DMS114 treated with DMSO at 0.1 percent for 48 hours (cell line): ENCODE measurements around the gene ZNF419.
"Not testable (repeated sequence)": the region's sequence is repeated elsewhere in the genome, so short reads cannot be mapped to it uniquely, and the experiment has no call there.

Source experiments
- DNase-seq: peaks from one replicate; lab custom pipeline; 2025; ENCODE audit not compliant: unreplicated experiment; lab: John Stamatoyannopoulos, UW

The ZNF419 gene

GRCh38 chr19:57487477-57488298 lies at the start of gene ZNF419:
Gene ZNF419, plus strand, starts transcription at chr19:57487750. Its CDS starts 201 bp downstream, at chr19:57487951.
- peak; percentile 80 for DNase-seq

- no peak for DNase-seq
These were observed 49.6 kb upstream of the ZNF419 start for GRCh38 chr19:57437931-57438330.

- no peak for DNase-seq
These were observed 48.6 kb upstream of the ZNF419 start for GRCh38 chr19:57438925-57439324.

- no peak for DNase-seq
These were observed 45.4 kb upstream of the ZNF419 start for GRCh38 chr19:57441979-57442752.

GRCh38 chr19:57443121-57443696 lies 44.3 kb upstream of the ZNF419 start:
- DNase-seq = no peak

- DNase-seq = no peak
These were observed 35.2 kb upstream of the ZNF419 start for GRCh38 chr19:57452307-57452706.

- peak; percentile 24 for DNase-seq
These were observed 21.7 kb upstream of the ZNF419 start for GRCh38 chr19:57465680-57466381.

DNA sequence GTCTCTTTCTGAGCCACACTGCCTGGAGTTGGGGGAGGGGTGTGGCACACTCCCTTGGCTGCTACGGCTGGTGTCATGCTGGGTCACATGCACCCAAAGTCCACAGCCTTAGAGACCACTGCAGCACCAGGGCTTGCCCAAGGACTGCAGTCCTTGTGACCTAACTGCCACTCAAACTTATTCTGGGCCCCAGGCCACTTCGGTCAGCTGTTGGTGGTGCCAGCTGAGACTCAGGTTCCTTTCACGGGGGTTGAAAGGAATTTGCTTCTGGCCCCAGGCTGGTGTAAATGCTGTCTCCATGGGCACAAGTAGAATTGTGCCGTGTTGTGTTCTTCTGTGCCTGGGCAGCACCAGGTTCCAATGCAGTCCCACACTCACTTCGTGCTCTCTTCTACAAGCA lies 21.1 kb upstream of the ZNF419 start:
- no peak for DNase-seq

DNA sequence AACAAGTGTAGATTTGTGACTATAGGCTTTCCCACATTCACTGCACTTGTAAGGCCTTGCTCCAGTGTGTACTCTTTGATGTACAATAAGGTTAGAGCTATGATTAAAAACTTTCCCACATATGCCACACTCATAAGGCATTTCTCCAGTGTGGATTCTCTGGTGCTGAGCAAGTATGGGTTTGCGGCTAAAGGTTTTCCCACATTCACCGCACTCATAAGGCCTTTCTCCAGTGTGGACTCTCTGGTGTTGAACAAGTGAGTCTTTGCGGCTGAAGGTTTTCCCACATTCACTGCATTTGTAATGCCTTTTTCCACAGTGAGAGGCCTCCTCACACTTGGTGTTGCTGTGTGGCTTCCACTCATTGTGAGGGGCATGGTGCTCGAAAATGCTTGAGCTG lies 13.9 kb upstream of the ZNF419 start:
- no peak for DNase-seq

DNA sequence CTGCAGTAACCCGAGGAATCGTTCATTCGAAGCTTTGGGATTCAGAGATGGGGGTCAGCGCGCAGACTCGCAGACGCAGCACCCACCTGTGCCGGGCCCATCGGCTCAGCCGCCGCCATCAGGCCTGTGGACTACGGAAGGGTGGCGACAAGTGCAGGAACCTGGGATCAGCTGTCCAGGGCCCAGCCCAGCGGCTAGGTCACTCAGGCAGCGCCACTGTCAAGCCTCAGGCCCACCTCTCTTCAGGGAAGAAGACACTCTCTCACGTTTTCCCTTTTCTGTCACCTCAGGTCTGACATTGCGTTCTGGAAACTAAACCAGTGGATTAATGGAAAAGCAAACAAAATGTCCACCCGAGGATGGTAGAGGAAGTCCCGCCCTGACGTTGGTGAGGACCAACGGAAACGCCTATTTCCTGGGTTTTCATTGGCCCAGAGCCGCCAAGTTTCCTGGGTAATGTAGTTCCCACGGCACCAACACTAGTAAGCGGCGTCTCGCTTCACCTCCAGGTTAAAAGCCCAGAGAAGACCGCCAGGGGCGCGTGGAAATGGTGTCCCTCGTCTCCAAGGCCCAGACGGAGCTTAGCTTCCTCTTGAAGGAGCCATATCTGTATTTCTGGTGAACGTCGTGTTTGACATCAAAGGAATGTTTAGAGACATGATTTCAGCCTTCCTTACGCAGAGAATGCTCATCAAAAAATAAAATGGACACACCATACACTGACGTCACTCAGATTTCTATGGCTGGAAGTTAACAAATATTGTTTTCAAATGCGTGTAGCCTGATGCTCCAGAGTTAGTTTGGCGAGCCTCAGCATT lies 10.2 kb upstream of the ZNF419 start, which contains the start of gene ZNF772:
TSS of gene ZNF772 (minus strand) at position 376 of the 818 bp plus-strand sequence. CDS start at position 119, 257 bp downstream.
- peak; percentile 94 for DNase-seq

DNA sequence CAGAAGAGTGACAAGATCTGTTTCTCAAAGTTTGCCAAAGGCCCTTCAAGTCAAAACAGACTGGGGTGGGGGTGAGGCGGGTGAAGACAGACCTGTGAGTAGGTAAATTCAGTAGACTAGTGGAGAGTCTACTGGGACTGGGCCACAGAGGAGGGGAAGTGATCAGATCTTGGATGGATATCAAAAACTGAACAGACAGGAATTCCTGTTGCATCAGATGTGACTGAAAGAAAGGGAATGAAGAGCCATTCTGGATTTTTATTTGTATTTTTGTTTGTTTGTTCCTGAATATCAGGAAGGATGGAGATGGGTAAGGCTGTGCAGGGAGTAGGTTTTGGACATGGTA lies 722 bp downstream of the ZNF419 start:
- not testable (repeated sequence) for DNase-seq

DNA sequence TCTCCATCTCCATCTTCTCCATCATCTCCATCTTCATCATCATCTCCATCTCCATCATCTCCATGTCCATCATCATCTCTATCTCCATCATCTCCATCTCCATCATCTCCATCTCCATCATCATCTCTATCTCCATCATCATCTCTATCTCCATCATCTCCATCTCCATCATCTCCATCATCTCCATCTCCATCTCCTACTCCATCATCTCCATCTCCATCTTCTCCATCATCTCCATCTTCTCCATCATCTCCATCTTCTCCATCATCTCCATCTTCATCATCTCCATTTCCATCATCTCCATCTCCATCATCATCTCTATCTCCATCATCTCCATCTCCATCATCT lies 11.8 kb downstream of the ZNF419 start:
- not testable (repeated sequence) for DNase-seq

DNA sequence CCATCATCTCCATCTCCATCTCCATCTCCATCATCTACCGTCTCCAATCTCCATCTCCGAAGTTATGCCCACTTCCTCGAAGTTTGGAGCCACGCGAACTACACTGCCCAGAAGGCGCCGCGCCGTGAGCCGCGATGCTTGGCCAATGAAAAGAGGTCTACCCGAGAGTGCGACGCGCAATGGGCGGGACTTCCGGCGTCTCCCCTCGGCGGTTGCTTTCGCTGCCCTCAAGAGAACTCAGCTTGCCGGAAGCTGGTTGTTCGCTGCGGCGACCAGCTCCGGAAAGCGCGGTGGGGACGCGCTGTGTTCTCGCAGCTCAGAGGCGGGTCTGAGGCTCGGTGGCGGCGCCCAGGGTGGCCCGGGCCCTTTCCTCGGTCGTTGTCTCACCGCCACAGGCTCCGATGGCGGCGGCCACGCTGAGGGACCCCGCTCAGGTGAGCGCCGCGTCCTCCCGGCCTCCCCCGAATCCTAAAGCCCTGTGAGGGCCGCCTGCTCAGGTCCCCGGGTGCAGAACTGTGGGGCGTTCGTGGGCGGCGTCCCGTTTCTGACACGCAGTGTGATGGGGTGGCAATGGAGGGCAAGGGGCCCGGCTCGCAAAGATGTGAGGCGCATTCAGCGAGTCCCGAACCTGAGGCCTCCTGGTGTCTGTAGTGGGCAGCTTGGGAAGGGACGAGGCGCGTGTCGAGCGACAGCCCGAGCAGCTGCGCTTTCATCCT lies 12.3 kb downstream of the ZNF419 start, which contains the start of gene ZNF773:
TSS of gene ZNF773 (plus strand) at position 259 of the 716 bp plus-strand sequence. CDS start at position 402, 143 bp downstream.
- DNase-seq = peak; percentile 92

- DNase-seq = not testable (repeated sequence)
These were observed 12.8 kb downstream of the ZNF419 start for GRCh38 chr19:57500400-57500799.

GRCh38 chr19:57506163-57506562 lies 18.6 kb downstream of the ZNF419 start:
- no peak for DNase-seq

- no peak for DNase-seq
These were observed 23.9 kb downstream of the ZNF419 start for GRCh38 chr19:57511484-57511883.

GRCh38 chr19:57512845-57513244 lies 25.3 kb downstream of the ZNF419 start:
- DNase-seq = no peak

- no peak for DNase-seq
These were observed 27.7 kb downstream of the ZNF419 start for GRCh38 chr19:57515255-57515654.

GRCh38 chr19:57518021-57518420 lies 30.5 kb downstream of the ZNF419 start:
- DNase-seq = not testable (repeated sequence)
